Kidney glomerular epithelial cell (primary cell): ENCODE results near the gene PFN3.

Source experiments
- DNase-seq: peaks from one replicate; lab custom pipeline; 2025; lab: John Stamatoyannopoulos, UW

PFN3 gene

GRCh38 chr5:177359860-177360259 lies 40.6 kb downstream of the PFN3 start:
- no peak for DNase-seq

- DNase-seq, result no peak
Measured at GRCh38 chr5:177359451-177359851, 41.0 kb downstream of the PFN3 start.

- no peak for DNase-seq
Measured at GRCh38 chr5:177358370-177358819, 42.1 kb downstream of the PFN3 start.

- DNase-seq, result no peak
Measured at GRCh38 chr5:177357459-177358351, 42.8 kb downstream of the PFN3 start, which contains the start of gene RGS14. Gene RGS14, plus strand, starts transcription at chr5:177357924. Its CDS starts 101 bp downstream, at chr5:177358025.

GRCh38 chr5:177357146-177357458 lies 43.4 kb downstream of the PFN3 start:
- DNase-seq, result no peak

GRCh38 chr5:177356746-177357145 lies 43.7 kb downstream of the PFN3 start:
- no peak for DNase-seq

GRCh38 chr5:177355868-177356168 lies 44.6 kb downstream of the PFN3 start:
- no peak for DNase-seq

GRCh38 chr5:177355162-177355867 lies 45.1 kb downstream of the PFN3 start:
- no peak for DNase-seq

- no peak for DNase-seq
Measured at GRCh38 chr5:177354711-177355110, 45.8 kb downstream of the PFN3 start.

- DNase-seq, result no peak
Measured at GRCh38 chr5:177354256-177354655, 46.2 kb downstream of the PFN3 start.

- DNase-seq, result no peak
Measured at GRCh38 chr5:177353093-177353492, 47.4 kb downstream of the PFN3 start.

- DNase-seq, result peak; percentile 99
Measured at GRCh38 chr5:177351392-177352329, 48.8 kb downstream of the PFN3 start, which contains the start of gene LMAN2. Gene LMAN2, minus strand, starts transcription at chr5:177351668. Its CDS starts 21 bp downstream, at chr5:177351647.

GRCh38 chr5:177350776-177351391 lies 49.6 kb downstream of the PFN3 start:
- DNase-seq, result no peak
